Measurements from ENCODE around the gene ALX3.

DNA sequence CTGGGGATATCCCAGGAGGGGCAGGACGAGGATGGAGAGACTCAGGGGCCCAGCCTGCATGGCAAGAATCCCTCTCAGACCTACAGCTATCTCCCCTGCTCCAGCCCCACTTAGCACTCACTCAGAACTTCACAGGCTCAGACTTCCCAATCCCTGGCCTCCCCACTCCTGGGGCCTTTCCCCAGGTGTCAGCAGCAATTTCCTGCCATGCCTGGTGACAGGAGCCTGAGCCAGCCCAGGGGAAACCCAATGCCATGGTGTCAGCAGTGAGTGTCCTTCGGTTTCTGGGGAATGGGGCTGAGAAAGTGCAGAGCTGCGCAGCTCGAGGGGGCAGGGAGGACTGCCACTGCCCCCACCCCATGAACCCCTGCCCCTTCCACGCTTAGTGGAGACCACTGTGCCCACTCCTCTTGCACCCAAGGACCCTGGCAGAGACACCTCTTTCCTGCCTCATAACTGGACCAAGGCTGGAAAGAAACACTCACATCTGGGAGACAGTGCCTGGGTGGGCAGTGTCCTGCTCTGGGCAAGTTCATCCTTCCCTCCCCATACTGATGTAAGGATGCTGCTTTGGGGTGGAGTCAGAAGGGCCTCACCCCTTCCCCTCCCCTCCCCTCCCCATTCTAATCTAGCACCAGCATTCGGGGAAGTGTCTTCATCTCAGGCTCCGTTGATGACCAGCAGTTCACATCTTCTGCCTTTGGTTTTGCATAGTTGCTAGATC is 24.6 kb upstream of the ALX3 start:
- TF ChIP-seq POLR2A (IDR thresholded peaks at IDR 0.05; ENCODE audit: low read depth, low read length) (no peak), POLR2AphosphoS5 (IDR thresholded peaks at IDR 0.05; ENCODE audit: low read depth, low read length) (no peak)
